ENCODE measurements around the gene CEP164.

DNA sequence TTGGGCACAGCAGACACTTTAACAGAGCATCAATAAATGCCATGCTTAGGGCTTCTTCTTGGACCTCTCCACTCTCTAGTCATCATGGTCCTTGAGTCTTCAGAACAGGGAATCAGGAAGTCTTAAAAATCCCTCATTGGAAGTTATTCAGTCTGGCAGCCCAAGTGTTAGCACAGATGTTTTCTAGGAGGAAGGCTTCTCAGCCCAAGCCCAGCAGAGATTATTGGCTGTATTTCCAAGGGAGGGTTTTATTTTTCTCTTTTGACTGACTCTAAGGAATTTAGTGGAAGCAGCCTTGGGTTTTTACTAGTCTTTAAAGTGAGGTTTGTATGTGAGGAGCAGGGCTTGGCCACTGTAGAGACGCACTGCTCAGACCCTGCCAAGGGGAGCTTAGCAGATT lies 41.9 kb downstream of the CEP164 start:
- TF ChIP-seq, protein P1, sequence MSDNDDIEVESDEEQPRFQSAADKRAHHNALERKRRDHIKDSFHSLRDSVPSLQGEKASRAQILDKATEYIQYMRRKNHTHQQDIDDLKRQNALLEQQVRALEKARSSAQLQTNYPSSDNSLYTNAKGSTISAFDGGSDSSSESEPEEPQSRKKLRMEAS (IDR thresholded peaks at IDR 0.05; ENCODE audit: low read depth, low read length), result no peak
- TF ChIP-seq, protein P2, sequence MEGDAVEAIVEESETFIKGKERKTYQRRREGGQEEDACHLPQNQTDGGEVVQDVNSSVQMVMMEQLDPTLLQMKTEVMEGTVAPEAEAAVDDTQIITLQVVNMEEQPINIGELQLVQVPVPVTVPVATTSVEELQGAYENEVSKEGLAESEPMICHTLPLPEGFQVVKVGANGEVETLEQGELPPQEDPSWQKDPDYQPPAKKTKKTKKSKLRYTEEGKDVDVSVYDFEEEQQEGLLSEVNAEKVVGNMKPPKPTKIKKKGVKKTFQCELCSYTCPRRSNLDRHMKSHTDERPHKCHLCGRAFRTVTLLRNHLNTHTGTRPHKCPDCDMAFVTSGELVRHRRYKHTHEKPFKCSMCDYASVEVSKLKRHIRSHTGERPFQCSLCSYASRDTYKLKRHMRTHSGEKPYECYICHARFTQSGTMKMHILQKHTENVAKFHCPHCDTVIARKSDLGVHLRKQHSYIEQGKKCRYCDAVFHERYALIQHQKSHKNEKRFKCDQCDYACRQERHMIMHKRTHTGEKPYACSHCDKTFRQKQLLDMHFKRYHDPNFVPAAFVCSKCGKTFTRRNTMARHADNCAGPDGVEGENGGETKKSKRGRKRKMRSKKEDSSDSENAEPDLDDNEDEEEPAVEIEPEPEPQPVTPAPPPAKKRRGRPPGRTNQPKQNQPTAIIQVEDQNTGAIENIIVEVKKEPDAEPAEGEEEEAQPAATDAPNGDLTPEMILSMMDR (IDR thresholded peaks at IDR 0.05; ENCODE audit: low read depth, low read length), result no peak
